UCSD-AML1 (cell line): ENCODE data around the gene SPEG.
A peak's percentile ranks its signal among the peaks of the same experiment; 100 is the strongest.

Source experiments
- DNase-seq: peaks from one replicate; lab custom pipeline; 2025; ENCODE audit not compliant: unreplicated experiment; lab: John Stamatoyannopoulos, UW

The SPEG gene

GRCh38 chr2:219543596-219544358 is 109.1 kb downstream of the SPEG start, which contains the start of the genes CHPF and TMEM198:
CHPF (minus strand) TSS chr2:219543809; CDS start chr2:219543538, 271 bp downstream.
TMEM198 (plus strand) TSS chr2:219544028; CDS start chr2:219544728, 700 bp downstream.
- DNase-seq, result peak; percentile 98

- no peak for DNase-seq
These were observed 109.9 kb downstream of the SPEG start for GRCh38 chr2:219544567-219544966.

GRCh38 chr2:219545295-219545942 is 110.8 kb downstream of the SPEG start:
- no peak for DNase-seq

- no peak for DNase-seq
These were observed 111.3 kb downstream of the SPEG start for GRCh38 chr2:219545943-219546352.

GRCh38 chr2:219547621-219548020 is 113.0 kb downstream of the SPEG start:
- DNase-seq, result no peak
